Endothelial cell of umbilical vein (primary cell): ENCODE data around the gene TAS2R3. TPM values are rescaled to one million over a fixed set of nuclear protein-coding genes. Genes with fewer than 3 reads are reported as not detected.
A peak's percentile ranks its signal among the peaks of the same experiment; 100 is the strongest.
"Not testable (repeated sequence)": the region's sequence is repeated elsewhere in the genome, so short reads cannot be mapped to it uniquely, and the experiment has no call there.

Experiments
- BruUV-seq: library from RNA; stranded (reverse); fragments of 400-500 nt; replicated peaks from 2 replicates; lab custom pipeline; 2021; lab: Mats Ljungman, UMichigan
- CTCF ChIA-PET: fragments of 300-600, 350-600 bp; sonication (Branson Sonifier 250); formaldehyde crosslinking; loops from one replicate; lab custom pipeline; 2021; ENCODE audit warnings: antibody characterized with exemption, inconsistent platforms; lab: Charles Lee
- POLR2A ChIA-PET: fragments of 300-600, 350-600 bp; sonication (Branson Sonifier 250); formaldehyde crosslinking; loops from one replicate; lab custom pipeline; 2021; ENCODE audit warnings: antibody characterized with exemption, inconsistent platforms; lab: Charles Lee
- DNase-seq: peaks from one replicate; pipeline ENCODE4 v3.0.0-alpha.2; 2011; ENCODE audit warnings: low read depth, low spot score
- FAIRE-seq: peaks from 2 replicates; lab custom pipeline; 2011; peaks lifted over from hg19 to GRCh38; lab: Jason Lieb, UNC
- H2AFZ ChIP-seq: 2 replicates; pipeline ENCODE4 v1.6.0; 2012; ENCODE audit warnings: low read depth, low read length, control low read depth, inconsistent platforms
- H3K27ac ChIP-seq: 2 replicates; pipeline ENCODE4 v1.5.1; 2011; ENCODE audit warnings: low read depth, mild to moderate bottlenecking, control low read depth, low read length, moderate library complexity; ENCODE audit not compliant: insufficient read depth
- H3K27me3 ChIP-seq, 2 experiments: 2 replicates each; pipeline versions ENCODE4 v1.6.0 to v1.6.1; 2011; ENCODE audit warnings: low read length in 2 of 2, mixed read lengths in 1 of 2; ENCODE audit not compliant: control insufficient read depth in 2 of 2, insufficient read depth in 2 of 2
- H3K36me3 ChIP-seq, 2 experiments: 2 replicates in 1 of 2; 3 replicates in 1 of 2; pipeline ENCODE4 v1.5.1; 2011; ENCODE audit warnings: low read length in 2 of 2, mild to moderate bottlenecking in 1 of 2, moderate library complexity in 1 of 2; ENCODE audit not compliant: control insufficient read depth in 2 of 2, insufficient read depth in 2 of 2; ENCODE audit errors: extremely low read depth in 1 of 2
- H3K4me1 ChIP-seq: 3 replicates; pipeline ENCODE4 v1.5.1; 2011; ENCODE audit warnings: mild to moderate bottlenecking, low read length; ENCODE audit not compliant: control insufficient read depth, insufficient read depth; ENCODE audit errors: extremely low read depth
- H3K4me2 ChIP-seq: 2 replicates; pipeline ENCODE4 v1.6.1; 2011; ENCODE audit warnings: low read length, control low read depth, mixed read lengths; ENCODE audit not compliant: insufficient read depth
- H3K4me3 ChIP-seq, 3 experiments: fragments of 200-600 bp in 1 of 3; sonication (generic), shearing (Covaris generic) in 1 of 3; replicated peaks in 1 of 3; 2 replicates each; pipeline ENCODE4 v1.5.1; 2011 to 2016; ENCODE audit warnings: control low read depth in 3 of 3, low read length in 3 of 3, mild to moderate bottlenecking in 2 of 3, inconsistent platforms in 1 of 3, low read depth in 1 of 3, moderate library complexity in 1 of 3; ENCODE audit not compliant: insufficient read depth in 1 of 3
- H3K79me2 ChIP-seq: 2 replicates; pipeline ENCODE4 v1.6.0; 2012; ENCODE audit warnings: low read length, inconsistent platforms; ENCODE audit not compliant: control insufficient read depth, insufficient read depth
- H3K9ac ChIP-seq: replicated peaks from 2 replicates; pipeline ENCODE3; 2011; ENCODE audit warnings: low read length, control low read depth; ENCODE audit not compliant: insufficient read depth; ENCODE audit errors: extremely low read depth
- H3K9me1 ChIP-seq: replicated peaks from 3 replicates; pipeline ENCODE4 v1.6.0; 2011; ENCODE audit warnings: mild to moderate bottlenecking, low read length; ENCODE audit not compliant: control insufficient read depth, insufficient read depth; ENCODE audit errors: extremely low read depth
- H3K9me3 ChIP-seq: replicated peaks from 2 replicates; pipeline ENCODE4 v1.5.1; 2012; ENCODE audit warnings: low read length, inconsistent platforms; ENCODE audit not compliant: control insufficient read depth, insufficient read depth
- H4K20me1 ChIP-seq: replicated peaks from 2 replicates; pipeline ENCODE3; 2011; ENCODE audit warnings: mild to moderate bottlenecking, low read length; ENCODE audit not compliant: control insufficient read depth, insufficient read depth; ENCODE audit errors: extremely low read depth
- CTCF ChIP-seq, 2 donors: IDR thresholded peaks; 1 replicate in 1 of 2; 2 replicates in 1 of 2; pipeline ENCODE4 v1.5.1; 2011; ENCODE audit warnings: low read length in 2 of 2, mild to moderate bottlenecking in 2 of 2, moderate library complexity in 2 of 2, control low read depth in 1 of 2, inconsistent platforms in 1 of 2, low read depth in 1 of 2; ENCODE audit not compliant: insufficient read depth in 1 of 2; ENCODE audit errors: extremely low read depth in 1 of 2
- MAX ChIP-seq: IDR thresholded peaks from 2 replicates; pipeline ENCODE4 v1.6.1; 2011; ENCODE audit not compliant: insufficient read depth, insufficient read length
- dilution Hi-C: fragments of 300-500 bp; cut with MboI; formaldehyde crosslinking; loops from one replicate; pipeline ENCODE4 v1.15.0; 2019; ENCODE audit warnings: low sequenced_read_pairs; ENCODE audit not compliant: extremely low pct_ligation_motif_present
- intact Hi-C: fragments of 100-400 bp; cut with micrococcal nuclease; formaldehyde crosslinking; loops from one replicate; pipeline ENCODE4 v1.10.0; 2022
- polyA plus RNA-seq, 4 experiments: library from polyadenylated mRNA; depleted of rRNA in 3 of 4; stranded (reverse) in 3 of 4; unstranded in 1 of 4; fragments of >200 nt; gene quantifications; 2 replicates each; pipeline versions ENCODE4 v1.2.1 to v1.2.3, GENCODE V29; 2011 to 2012; ENCODE audit warnings: missing spikeins in 1 of 4
- total RNA-seq: library from RNA; stranded (reverse); gene quantifications from 2 replicates; pipeline ENCODE4 v1.2.3, GENCODE V29; 2021

TAS2R3 gene
- total and polyA plus RNA-seq, 2 donors (not counting 3 experiments of a cell fraction or from before 2014, with no cell fraction given): 0.08 to 2.0 TPM

- FAIRE-seq: no peak
- Histone ChIP-seq H3K4me3 (no peak overlapping the region), H4K20me1 (no peaks in the 10 kb centered on the region), H3K9me3 (peaks cover 3% of the 10 kb centered on the region), H3K79me2 (no peaks in the 10 kb centered on the region), H3K27ac (no peak overlapping the region), H3K4me2 (no peak overlapping the region), H2AFZ (no peak overlapping the region), H3K9me1 (no peaks in the 10 kb centered on the region), H3K36me3 (peaks cover 14 to 23% of the 10 kb centered on the region in 2 experiments), H3K4me1 (no peaks in the 10 kb centered on the region), H3K9ac (no peak overlapping the region), H3K27me3 (no peaks in the 10 kb centered on the region)
- ChIA-PET CTCF (interaction anchor here (2.0 kb wide), 1 partner anchor 29 kb away, joined by 16 read pairs; no protein-coding TSS in a partner anchor), POLR2A (no interaction called here)
- DNase-seq: peak; percentile 11
- TF ChIP-seq CTCF (IDR thresholded peaks at IDR 0.05; ENCODE audit: extremely low read depth in 1 of 2, insufficient read depth in 1 of 2, low read depth in 1 of 2, low read length in 2 of 2) (peak; percentile 20 to 22), MAX (no peak)
- no TSS peak for BruUV-seq
- dilution Hi-C loops: no loop called here
- intact Hi-C loops: loop anchor here (1.0 to 10.0 kb wide), 2 partner anchors 31 to 570 kb away; no protein-coding TSS in a partner anchor
Measured at GRCh38 chr7:141754939-141755338, 9.0 kb upstream of the TAS2R3 start.

- H4K20me1 ChIP-seq, BruUV-seq, H3K27me3 ChIP-seq, DNase-seq, H2AFZ ChIP-seq, H3K4me1 ChIP-seq, dilution Hi-C loops, H3K9ac ChIP-seq, POLR2A ChIA-PET, H3K79me2 ChIP-seq, intact Hi-C loops, H3K27ac ChIP-seq, H3K4me3 ChIP-seq, H3K9me3 ChIP-seq, H3K4me2 ChIP-seq, H3K9me1 ChIP-seq, FAIRE-seq, H3K36me3 ChIP-seq: not testable (repeated sequence)
- CTCF ChIA-PET: interaction anchor here (1.2 kb wide), 1 partner anchor 16 kb away, joined by 4 read pairs; no protein-coding TSS in a partner anchor
Measured at GRCh38 chr7:141770083-141770583, 6.2 kb downstream of the TAS2R3 start.
